GM18951 (cell line): Measurements from ENCODE around the gene PLXNA2.

Experiments
- POLR2A ChIP-seq: IDR thresholded peaks from 4 replicates; pipeline ENCODE4 v1.6.1; 2011; ENCODE audit warnings: mild to moderate bottlenecking; ENCODE audit not compliant: insufficient read length, insufficient read depth; ENCODE audit errors: extremely low read depth
- in situ Hi-C: fragments of 300-500 bp; cut with MboI; formaldehyde crosslinking; loops from one replicate; pipeline ENCODE4 v1.12.0; 2022; ENCODE audit warnings: low sequenced_read_pairs, mixed read lengths, inconsistent platforms; ENCODE audit not compliant: unreplicated experiment

The PLXNA2 gene

DNA sequence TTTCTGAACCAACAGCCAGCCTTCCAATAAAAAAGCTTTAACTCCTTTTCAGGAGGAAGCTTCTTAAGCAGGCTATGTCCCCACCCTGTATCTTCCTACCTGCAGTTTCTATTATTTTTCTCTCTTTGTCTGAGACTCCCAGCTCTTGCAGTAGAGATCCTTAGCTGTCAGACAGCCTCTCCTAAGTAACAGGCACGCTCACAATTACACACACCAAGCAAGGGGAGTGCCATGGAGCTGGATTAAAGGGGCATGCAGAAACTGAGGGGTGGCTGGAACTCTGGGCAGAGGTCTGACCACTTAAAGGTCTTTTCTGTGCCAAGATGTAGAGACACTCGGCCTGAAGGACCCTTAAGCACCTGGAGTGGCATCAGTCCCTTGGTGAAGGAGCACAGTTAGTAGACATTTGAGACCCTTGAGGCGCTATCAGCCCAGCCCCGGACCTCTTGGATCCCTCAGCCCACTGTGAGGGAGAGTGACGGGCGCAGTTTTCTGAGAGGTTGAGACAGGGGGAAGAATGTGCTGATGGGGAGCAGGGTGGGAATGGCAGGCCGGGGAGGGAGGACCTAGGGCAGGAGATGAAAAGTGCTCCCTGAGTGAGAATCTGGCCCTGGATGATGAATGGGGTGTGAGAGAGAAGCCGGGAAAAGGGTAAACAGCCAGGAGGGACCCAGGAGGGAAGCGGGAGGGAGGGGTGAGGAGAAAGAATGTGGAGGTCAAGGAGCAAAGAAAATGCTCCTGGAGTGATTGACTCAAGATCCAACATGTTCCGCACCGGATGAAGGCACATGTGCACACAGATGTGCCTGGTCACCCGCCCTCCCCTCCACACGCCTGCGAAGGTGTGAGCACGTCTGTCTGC, 13.3 kb downstream of the PLXNA2 start:
- in situ Hi-C loops: no loop called here
- TF ChIP-seq POLR2A: no peak

DNA sequence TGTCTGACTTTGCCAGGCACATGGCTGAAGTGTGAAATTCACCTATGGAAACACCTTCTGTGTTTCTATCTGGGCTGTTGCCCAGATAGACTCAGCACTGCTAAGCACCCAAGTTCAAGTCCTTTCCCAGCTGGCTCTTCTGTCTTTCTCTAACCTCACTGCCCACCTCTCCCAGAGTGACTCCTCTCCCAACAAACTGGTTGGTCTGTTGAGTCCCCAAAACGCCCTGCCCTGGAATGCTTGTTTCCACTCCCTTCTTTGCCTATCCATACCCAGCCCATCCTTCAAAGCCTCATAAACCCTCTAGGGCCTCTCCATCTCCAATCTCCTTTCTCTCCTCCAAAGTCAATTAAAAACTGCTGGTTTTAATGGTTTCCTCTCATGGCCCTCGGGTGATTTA, 15.6 kb downstream of the PLXNA2 start:
- TF ChIP-seq POLR2A: no peak
- in situ Hi-C loops: no loop called here

DNA sequence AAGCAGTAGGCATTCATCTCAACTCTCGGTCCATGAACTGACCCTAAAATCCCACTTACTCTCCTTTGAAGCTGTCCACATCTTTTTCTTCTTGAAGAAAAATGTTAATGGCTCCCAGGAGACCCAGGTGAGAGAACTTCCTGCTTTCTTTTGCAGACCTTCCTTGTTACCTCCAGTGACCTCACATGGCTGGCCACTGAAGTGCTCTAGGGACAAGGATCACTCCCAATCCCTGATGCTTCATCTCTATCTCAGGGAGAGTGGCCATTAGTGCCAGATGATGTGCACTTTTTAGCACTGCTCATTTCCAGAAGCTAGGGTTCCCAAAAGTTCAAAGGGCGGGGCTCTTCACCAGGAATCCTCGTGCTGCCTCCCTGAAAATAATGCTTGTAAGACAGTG, 16.2 kb downstream of the PLXNA2 start:
- in situ Hi-C loops: no loop called here
- TF ChIP-seq POLR2A: no peak

DNA sequence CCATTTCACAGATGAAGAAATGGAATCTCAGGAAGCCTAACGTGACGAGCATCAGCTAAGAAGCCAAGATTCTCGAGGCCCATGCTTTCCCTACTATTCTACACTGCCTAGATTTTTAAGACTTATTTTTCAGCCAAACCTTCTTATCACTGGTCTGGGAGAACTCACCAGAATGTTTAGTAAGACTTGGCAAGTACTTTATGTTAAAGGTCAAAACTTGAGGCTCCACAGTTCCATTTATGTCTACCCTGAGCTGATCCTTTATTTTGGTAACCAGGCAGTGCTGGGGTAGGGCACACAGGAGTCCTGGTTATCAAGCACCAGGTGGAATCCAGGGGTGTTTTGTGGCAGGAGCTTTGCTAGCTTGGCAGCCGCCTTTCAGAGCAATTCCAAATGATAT, 16.8 kb downstream of the PLXNA2 start:
- in situ Hi-C loops: no loop called here
- no peak for TF ChIP-seq POLR2A

DNA sequence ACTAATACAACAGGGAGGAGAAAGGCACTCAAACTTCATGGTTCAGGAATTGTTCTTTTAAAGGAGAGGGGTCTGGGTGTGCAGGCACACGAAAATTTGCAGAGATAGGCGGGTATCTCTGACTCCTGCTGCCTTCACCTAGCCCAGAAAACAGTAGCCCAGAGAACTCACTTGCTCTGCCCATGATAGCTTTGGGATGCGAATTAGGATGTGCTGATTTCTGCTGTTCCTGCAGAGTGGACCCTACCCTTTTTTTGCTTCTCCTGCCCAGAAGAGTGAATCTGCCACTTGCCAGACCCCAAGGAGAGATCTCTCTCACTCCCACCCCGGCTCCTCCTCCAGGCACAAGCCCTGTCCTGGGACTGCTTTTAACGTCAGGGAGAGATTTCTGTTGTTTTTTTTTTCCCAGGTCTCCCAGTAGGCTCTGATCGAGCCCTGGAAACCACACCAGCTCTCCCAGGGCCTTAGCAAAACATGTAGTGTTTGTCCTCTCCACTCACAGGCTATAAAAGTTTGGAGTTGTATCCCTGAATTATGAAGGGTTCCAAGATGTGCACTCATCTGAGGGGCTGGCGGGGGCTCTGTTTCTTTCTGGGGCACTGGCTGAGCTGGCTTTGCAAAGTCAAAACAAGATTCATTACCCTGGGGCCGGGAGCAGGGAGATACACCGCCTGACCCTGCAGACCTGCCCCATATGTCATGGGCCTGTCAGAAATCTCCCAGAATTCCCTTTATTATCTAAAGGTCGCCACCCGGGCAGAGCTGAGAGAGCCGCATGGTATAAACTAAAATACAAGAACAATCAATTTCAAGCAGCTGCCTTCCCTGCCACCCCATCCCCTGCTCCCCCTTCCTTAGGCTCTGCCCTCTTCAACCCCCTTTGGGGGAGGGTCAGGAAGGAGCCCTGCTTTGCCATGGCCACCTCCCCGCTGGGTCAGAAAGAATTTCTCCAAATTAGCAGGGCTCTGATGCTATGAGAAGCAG, 17.9 kb downstream of the PLXNA2 start:
- TF ChIP-seq POLR2A: no peak
- in situ Hi-C loops: no loop called here

DNA sequence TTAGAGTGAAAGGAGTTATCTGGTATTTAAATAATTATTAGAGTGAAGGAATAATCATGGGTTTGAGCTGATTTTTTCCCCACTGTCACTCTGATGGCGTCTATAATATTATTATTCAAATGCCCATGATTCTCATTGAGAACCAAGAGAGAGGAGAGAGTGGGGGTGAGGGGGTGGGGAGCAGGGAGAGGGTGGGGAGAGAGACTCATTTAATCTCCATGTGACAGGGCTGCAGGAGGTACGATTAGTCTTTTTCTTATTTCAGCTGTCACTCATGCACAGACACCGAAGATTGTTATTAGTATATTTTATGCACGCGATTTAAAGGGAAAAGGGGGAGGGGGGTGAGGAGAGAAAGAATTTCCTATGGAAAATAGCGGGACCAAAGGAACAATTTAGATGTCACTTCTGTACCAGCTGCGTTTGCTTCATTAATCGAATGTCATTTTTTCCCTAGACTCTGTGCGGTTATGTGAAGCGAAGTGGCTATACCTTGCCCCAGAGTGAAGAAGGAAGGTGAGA, 19.9 kb downstream of the PLXNA2 start:
- no peak for TF ChIP-seq POLR2A

DNA sequence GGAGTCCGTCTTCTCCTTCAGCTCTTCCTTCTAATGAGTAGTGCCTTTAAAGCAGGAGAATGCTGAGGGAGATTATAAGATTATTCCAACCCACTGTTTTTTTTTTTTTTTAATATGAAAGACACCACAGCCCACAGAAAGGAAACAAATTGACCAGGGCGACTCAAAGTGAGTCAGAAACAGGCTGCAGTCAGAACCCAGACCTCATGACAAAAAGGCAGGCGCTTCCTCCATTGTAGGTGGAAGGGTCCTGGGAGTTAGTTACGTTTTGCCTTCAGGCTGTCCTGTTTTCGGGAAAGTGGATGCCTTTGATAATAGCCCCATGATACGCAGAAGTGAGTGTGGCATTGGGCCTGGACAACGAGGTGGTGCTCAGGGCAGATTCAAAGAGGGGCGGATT, 21.0 kb downstream of the PLXNA2 start:
- in situ Hi-C loops: no loop called here

More for the DNA sequence above, 19.9 kb downstream of the PLXNA2 start:
- in situ Hi-C loops: no loop called here

DNA sequence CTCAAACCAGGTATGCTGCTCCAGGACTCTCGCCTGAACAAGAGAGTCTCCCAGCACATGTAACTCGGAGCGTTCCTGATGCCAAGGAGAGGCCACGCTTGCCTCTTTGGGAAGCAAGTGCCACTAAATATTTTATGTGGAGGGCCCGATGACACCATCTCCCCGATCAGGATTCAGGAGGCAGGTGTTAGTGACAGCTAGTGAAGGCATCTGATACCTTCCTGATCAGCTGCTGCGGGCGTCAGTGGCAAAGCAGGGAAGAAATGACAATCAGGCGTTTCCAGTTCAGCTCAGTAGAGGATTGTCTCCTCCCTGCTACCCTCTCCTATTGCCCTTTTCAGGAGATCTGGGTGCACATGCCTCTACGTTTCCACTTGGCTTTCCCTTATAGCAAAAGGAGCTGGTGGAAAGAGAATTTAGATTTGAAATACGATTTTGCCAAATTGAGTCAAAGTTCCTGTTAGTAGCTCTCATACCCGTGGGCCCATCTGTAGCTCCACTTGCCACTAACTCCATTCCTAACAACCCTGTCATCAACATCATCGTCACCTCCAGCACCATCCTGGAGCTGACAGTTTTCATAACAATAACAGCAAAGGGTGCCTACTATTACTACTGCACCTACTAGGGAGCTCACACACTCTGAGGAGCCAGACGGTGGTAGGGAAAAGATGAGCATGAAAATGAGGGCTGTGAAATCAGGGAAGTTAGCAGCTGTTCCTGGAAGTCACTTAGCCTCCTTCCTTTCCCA, 21.6 kb downstream of the PLXNA2 start:
- TF ChIP-seq POLR2A: no peak
- in situ Hi-C loops: no loop called here

More for the DNA sequence above, 21.0 kb downstream of the PLXNA2 start:
- no peak for TF ChIP-seq POLR2A

DNA sequence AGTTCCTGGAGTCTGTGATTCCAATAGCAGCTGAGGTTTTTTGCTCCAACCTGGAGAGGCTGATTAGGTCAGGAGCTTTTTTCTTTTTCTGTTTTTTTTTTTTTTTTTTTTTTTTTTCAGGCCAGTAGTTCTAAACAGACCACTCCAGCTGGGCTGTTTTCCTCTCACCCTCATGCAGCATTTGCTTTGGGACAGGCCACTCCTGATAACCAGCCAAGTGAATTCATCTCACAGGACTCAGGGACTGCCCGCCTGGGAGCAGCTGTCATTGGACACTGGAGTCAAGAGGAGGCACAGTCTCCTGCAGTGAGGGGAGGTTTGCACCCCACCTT, 22.9 kb downstream of the PLXNA2 start:
- in situ Hi-C loops: no loop called here
- no peak for TF ChIP-seq POLR2A

DNA sequence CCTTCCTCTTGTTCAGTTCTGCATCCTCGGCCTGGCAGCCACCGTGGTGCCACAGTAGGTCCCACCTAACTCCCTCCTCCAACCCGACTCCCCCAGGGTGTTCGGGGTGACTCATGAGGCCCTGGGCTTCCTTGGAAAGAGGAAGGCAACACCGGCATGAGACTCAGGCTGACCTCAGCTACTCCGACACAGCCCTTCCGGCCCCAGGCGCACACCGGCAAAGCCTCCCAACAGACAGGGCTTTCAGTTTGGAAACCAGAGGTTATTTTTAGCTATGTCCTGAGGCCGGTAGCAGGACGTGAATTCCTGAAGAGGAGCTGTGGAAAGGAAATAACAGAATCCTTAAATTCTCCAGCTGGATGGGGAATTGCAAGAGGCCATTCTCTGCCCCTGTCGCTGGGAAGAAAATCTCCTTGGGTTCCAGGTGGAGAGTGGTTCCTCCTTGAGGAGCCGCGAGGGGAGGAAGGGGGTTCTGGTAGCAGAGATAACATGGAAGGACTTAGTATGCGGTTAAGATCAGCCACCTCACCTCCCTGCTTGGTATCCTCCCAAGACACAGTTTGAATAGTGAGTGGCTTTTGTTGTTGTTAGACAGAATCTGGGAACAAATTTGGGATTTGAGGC, 24.4 kb downstream of the PLXNA2 start:
- in situ Hi-C loops: no loop called here
- no peak for TF ChIP-seq POLR2A

DNA sequence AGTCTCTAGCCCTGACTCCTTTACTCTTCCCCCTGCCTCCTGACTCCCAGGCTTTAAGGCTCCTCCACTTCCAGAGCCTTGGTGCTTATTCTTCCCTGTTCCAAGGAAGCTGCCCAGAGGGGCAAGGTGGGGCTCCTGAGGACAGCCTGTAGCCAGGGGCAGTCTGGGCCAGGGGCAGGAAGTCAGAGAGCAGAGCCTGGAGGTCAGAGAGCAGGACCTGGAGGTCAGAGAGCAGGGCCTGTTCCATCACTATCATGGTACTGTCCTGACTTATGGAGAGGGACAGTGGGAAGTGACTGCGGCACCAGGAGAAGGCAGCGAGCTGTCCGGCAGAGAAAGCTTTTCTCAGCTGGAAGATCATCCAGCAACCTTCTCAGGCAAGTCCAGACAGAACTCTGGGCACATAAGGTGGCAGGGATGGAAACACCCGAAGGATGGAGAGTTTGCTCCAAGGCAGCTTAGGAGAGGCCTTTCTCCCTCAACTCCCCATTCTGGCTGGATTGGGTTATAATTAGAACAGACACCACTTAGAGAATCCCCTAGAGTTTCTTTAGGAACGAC, 25.0 kb downstream of the PLXNA2 start:
- in situ Hi-C loops: no loop called here
- no peak for TF ChIP-seq POLR2A
